ENCODE measurements around the gene INSL6. TPM values are rescaled to one million over a fixed set of nuclear protein-coding genes. Genes with fewer than 3 reads are reported as not detected.

The INSL6 gene
- total and polyA plus RNA-seq, 2 of the 8 experiments (the other 6 are each of a cell fraction or from before 2014, with no cell fraction given) = not detected

- Histone ChIP-seq H3K4me2 (ENCODE audit: insufficient read depth in 1 of 2, low read depth in 2 of 2, low read length in 2 of 2) (no peak within 1 kb of the TSS), H4K8ac (ENCODE audit: extremely low read depth, insufficient read depth, low read length) (no peak within 1 kb of the TSS), H3K23me2 (ENCODE audit: low read depth, low read length) (no peaks in the 10 kb centered on the region), H3K4me1 (replicated peaks in 1 of 4; ENCODE audit: control insufficient read depth in 3 of 4, insufficient read depth in 4 of 4, low read length in 3 of 4) (no peaks in the 10 kb centered on the region), H3K4ac (replicated peaks; ENCODE audit: insufficient read length, low read depth, low read length) (no peak within 1 kb of the TSS), H3K56ac (replicated peaks; ENCODE audit: insufficient read length, low read depth, low read length) (no peak within 1 kb of the TSS), H3K23ac (ENCODE audit: insufficient read length) (no peak within 1 kb of the TSS), H3K9me3 (ENCODE audit: insufficient read depth in 2 of 2, low read depth in 1 of 2, low read length in 1 of 2) (no peaks in the 10 kb centered on the region), H3K14ac (ENCODE audit: insufficient read length) (no peak within 1 kb of the TSS), H3K18ac (ENCODE audit: extremely low read depth, low read length) (no peak within 1 kb of the TSS), H4K5ac (ENCODE audit: insufficient read length, low read depth, low read length) (no peak within 1 kb of the TSS), H4K20me1 (replicated peaks in 1 of 2; ENCODE audit: control insufficient read depth in 1 of 2, insufficient read depth in 2 of 2, low read length in 2 of 2) (no peaks in the 10 kb centered on the region), H3K27me3 (replicated peaks in 1 of 4; ENCODE audit: control insufficient read depth in 3 of 4, extremely low read depth in 1 of 4, insufficient read depth in 3 of 4, low read length in 3 of 4) (no peaks in the 10 kb centered on the region), H2BK20ac (ENCODE audit: low read length) (no peak within 1 kb of the TSS), H3K27ac (ENCODE audit: low read depth, low read length) (no peak within 1 kb of the TSS), H2BK15ac (ENCODE audit: low read length) (no peak within 1 kb of the TSS), H2BK5ac (ENCODE audit: low read depth, low read length) (no peak within 1 kb of the TSS), H2AFZ (ENCODE audit: low read length) (no peak within 1 kb of the TSS), H2AK5ac (ENCODE audit: low read depth, low read length) (no peak within 1 kb of the TSS), H3K4me3 (ENCODE audit: extremely low read depth in 1 of 4, insufficient read depth in 2 of 4, low read depth in 3 of 4, low read length in 4 of 4) (no peak within 1 kb of the TSS), H3K36me3 (ENCODE audit: control insufficient read depth in 2 of 4, insufficient read depth in 4 of 4, low read length in 3 of 4) (no peaks in the 10 kb centered on the region), H3K9ac (replicated peaks in 1 of 4; ENCODE audit: extremely low read depth in 1 of 4, low read depth in 3 of 4, low read length in 3 of 4) (no peak within 1 kb of the TSS), H2BK120ac (replicated peaks; ENCODE audit: low read depth, low read length) (no peak within 1 kb of the TSS), H2BK12ac (ENCODE audit: low read depth, low read length) (no peak within 1 kb of the TSS), H3K79me1 (ENCODE audit: low read depth, low read length) (no peaks in the 10 kb centered on the region), H3K79me2 (ENCODE audit: control insufficient read depth in 1 of 2, insufficient read depth in 2 of 2, low read length in 2 of 2) (no peaks in the 10 kb centered on the region), H4K91ac (replicated peaks; ENCODE audit: insufficient read length, low read length) (no peak within 1 kb of the TSS)
- ChIA-PET CTCF (ENCODE audit: partially characterized antibody) (interaction anchor here (0.6 kb wide), 1 partner anchor 44 kb away, joined by 3 read pairs; no protein-coding TSS in a partner anchor), POLR2A (ENCODE audit: partially characterized antibody) (no interaction called here)
- no peak for FAIRE-seq
- DNase-seq (ENCODE audit: low read depth in 1 of 2, low spot score in 2 of 2) = no peak
- 86% methylated on average over 2 of the region's 2 CpGs; no CpG with 5 or more reads in 1 of the 2 experiments for WGBS, 2 experiments (ENCODE audit: extremely low coverage in 1 of 2, insufficient coverage in 1 of 2, insufficient read length in 1 of 2, insufficient replicate concordance in 2 of 2, low coverage in 1 of 2, low lambda C conversion rate in 2 of 2, missing lambda C conversion rate in 1 of 2)
- TF ChIP-seq SIN3A (conservative IDR thresholded peaks at IDR 0.05 in 1 of 2, IDR thresholded peaks at IDR 0.05 in 1 of 2; ENCODE audit: low read depth in 1 of 2, low read length in 2 of 2) = no peak
- no peak for TF ChIP-seq NRF1 (IDR thresholded peaks at IDR 0.05; ENCODE audit: low read depth, low read length)
- no peak for TF ChIP-seq TCF12 (IDR thresholded peaks at IDR 0.05; ENCODE audit: low read depth, low read length)
- TF ChIP-seq SIX5 (IDR thresholded peaks at IDR 0.05; ENCODE audit: low read depth, low read length) = no peak
- no peak for TF ChIP-seq CBX8 (IDR thresholded peaks at IDR 0.05; ENCODE audit: borderline replicate concordance, low read depth, low read length)
- TF ChIP-seq SP4 (IDR thresholded peaks at IDR 0.05; ENCODE audit: low read length) = no peak
- no peak for TF ChIP-seq CEBPB (IDR thresholded peaks at IDR 0.05; ENCODE audit: low read depth, low read length)
Measured at GRCh38 chr9:5231212-5231611, 45.8 kb upstream of the INSL6 start, which contains the start of gene INSL4. TSS of gene INSL4 (plus strand) at chr9:5231419. CDS start at chr9:5231524, 105 bp downstream.

All from H1 (cell line).